Lower leg skin (tissue), 3 donors: ENCODE results near the gene EPHX1.

Source experiments
- POLR2A ChIP-seq, 2 donors: fragments of 450-650 bp; IDR thresholded peaks; one replicate each; pipeline ENCODE4 v1.6.1; 2016 to 2017; ENCODE audit warnings: antibody characterized with exemption in 2 of 2, mild to moderate bottlenecking in 1 of 2, moderate library complexity in 1 of 2
- TF ChIP-seq, protein P1 (sequence below), 3 donors: fragments of 450-650 bp; IDR thresholded peaks; one replicate each; pipeline ENCODE4 v1.5.1; 2016; ENCODE audit warnings: antibody characterized with exemption in 3 of 3, mild to moderate bottlenecking in 3 of 3, moderate library complexity in 2 of 3

DNA sequence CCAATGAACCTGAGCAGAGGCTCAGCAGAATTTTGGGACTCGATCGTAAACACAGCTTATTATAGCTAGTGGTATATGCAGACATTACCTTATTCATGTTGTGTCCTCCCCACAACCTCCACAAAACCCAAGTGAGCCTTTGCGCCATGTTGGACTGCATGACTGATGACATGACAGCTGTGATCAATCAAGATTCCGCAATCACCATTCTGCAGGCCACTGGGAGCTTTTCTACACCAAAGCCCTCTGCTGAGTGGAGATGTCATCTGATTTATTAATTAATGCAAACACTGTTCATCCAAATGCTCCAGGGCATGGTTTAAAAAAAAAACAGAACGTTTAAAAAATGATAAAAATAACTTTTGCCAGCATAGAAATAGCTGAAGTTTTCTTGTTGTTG is 40.2 kb upstream of the EPHX1 start:
- TF ChIP-seq, protein P1, sequence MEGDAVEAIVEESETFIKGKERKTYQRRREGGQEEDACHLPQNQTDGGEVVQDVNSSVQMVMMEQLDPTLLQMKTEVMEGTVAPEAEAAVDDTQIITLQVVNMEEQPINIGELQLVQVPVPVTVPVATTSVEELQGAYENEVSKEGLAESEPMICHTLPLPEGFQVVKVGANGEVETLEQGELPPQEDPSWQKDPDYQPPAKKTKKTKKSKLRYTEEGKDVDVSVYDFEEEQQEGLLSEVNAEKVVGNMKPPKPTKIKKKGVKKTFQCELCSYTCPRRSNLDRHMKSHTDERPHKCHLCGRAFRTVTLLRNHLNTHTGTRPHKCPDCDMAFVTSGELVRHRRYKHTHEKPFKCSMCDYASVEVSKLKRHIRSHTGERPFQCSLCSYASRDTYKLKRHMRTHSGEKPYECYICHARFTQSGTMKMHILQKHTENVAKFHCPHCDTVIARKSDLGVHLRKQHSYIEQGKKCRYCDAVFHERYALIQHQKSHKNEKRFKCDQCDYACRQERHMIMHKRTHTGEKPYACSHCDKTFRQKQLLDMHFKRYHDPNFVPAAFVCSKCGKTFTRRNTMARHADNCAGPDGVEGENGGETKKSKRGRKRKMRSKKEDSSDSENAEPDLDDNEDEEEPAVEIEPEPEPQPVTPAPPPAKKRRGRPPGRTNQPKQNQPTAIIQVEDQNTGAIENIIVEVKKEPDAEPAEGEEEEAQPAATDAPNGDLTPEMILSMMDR (IDR thresholded peaks at IDR 0.05): no peak
- TF ChIP-seq POLR2A (IDR thresholded peaks at IDR 0.05): no peak
